HG03060 (cell line): ENCODE data around the gene PDZRN4.

Experiments used
- ATAC-seq: cut with Tn5 transposase; IDR thresholded peaks from one replicate; pipeline ENCODE4 v1.9.1; 2021; ENCODE audit warnings: low read depth, moderate number of reproducible peaks; ENCODE audit not compliant: unreplicated experiment

The PDZRN4 gene

GRCh38 chr12:41496009-41496408 lies 307.9 kb downstream of the PDZRN4 start:
- ATAC-seq = no peak

- ATAC-seq = no peak
Observed at GRCh38 chr12:41497409-41497808, 309.3 kb downstream of the PDZRN4 start.

- no peak for ATAC-seq
Observed at GRCh38 chr12:41504976-41505375, 316.9 kb downstream of the PDZRN4 start.

- no peak for ATAC-seq
Observed at GRCh38 chr12:41507286-41507685, 319.2 kb downstream of the PDZRN4 start.

- ATAC-seq = no peak
Observed at GRCh38 chr12:41509271-41510055, 321.3 kb downstream of the PDZRN4 start.

- no peak for ATAC-seq
Observed at GRCh38 chr12:41510470-41510869, 322.4 kb downstream of the PDZRN4 start.

GRCh38 chr12:41511247-41511646 lies 323.1 kb downstream of the PDZRN4 start:
- ATAC-seq = no peak

GRCh38 chr12:41512497-41512896 lies 324.4 kb downstream of the PDZRN4 start:
- no peak for ATAC-seq

GRCh38 chr12:41514021-41514777 lies 326.1 kb downstream of the PDZRN4 start:
- no peak for ATAC-seq

GRCh38 chr12:41514907-41515306 lies 326.8 kb downstream of the PDZRN4 start:
- no peak for ATAC-seq

GRCh38 chr12:41515953-41516352 lies 327.8 kb downstream of the PDZRN4 start:
- no peak for ATAC-seq

- ATAC-seq = no peak
Observed at GRCh38 chr12:41520869-41521268, 332.7 kb downstream of the PDZRN4 start.

- ATAC-seq = peak; percentile 62
Observed at GRCh38 chr12:41521872-41522379, 333.8 kb downstream of the PDZRN4 start.

GRCh38 chr12:41527062-41527461 lies 338.9 kb downstream of the PDZRN4 start:
- ATAC-seq = no peak

GRCh38 chr12:41527534-41528116 lies 339.5 kb downstream of the PDZRN4 start:
- no peak for ATAC-seq

- ATAC-seq = no peak
Observed at GRCh38 chr12:41528874-41529273, 340.8 kb downstream of the PDZRN4 start.

GRCh38 chr12:41530441-41530840 lies 342.3 kb downstream of the PDZRN4 start:
- no peak for ATAC-seq

- ATAC-seq = no peak
Observed at GRCh38 chr12:41531147-41531829, 343.2 kb downstream of the PDZRN4 start.

- ATAC-seq = no peak
Observed at GRCh38 chr12:41532072-41532471, 344.0 kb downstream of the PDZRN4 start.

- ATAC-seq = no peak
Observed at GRCh38 chr12:41536813-41537490, 348.8 kb downstream of the PDZRN4 start.
